ENCODE data around the gene DGKI.

DNA sequence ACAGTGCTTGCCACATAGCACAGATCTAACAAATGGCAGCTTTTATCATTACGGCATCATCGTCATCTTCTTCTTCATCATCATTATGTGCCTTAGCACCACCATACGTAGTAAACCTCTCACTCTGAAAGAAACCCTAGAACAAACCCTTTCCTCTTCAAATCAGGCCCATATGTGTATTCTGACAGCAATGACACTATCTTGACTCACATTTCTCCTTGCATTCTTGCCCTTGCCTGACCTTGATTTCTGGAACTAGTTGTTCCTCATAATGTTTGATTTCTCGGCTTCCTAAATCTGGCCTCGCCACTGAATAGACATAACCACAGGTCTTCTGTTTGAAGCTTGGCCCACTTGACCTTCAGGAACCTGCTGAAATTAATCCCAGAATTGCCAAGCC is 115.3 kb downstream of the DGKI start:
- TF ChIP-seq, protein P1, sequence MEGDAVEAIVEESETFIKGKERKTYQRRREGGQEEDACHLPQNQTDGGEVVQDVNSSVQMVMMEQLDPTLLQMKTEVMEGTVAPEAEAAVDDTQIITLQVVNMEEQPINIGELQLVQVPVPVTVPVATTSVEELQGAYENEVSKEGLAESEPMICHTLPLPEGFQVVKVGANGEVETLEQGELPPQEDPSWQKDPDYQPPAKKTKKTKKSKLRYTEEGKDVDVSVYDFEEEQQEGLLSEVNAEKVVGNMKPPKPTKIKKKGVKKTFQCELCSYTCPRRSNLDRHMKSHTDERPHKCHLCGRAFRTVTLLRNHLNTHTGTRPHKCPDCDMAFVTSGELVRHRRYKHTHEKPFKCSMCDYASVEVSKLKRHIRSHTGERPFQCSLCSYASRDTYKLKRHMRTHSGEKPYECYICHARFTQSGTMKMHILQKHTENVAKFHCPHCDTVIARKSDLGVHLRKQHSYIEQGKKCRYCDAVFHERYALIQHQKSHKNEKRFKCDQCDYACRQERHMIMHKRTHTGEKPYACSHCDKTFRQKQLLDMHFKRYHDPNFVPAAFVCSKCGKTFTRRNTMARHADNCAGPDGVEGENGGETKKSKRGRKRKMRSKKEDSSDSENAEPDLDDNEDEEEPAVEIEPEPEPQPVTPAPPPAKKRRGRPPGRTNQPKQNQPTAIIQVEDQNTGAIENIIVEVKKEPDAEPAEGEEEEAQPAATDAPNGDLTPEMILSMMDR (conservative IDR thresholded peaks at IDR 0.05; ENCODE audit: low read length), result no peak
- TF ChIP-seq EZH2phosphoT487 (IDR thresholded peaks at IDR 0.05; ENCODE audit: borderline replicate concordance, low read depth, low read length), result no peak
